ENCODE measurements around the gene GLT1D1.

GLT1D1 gene

DNA sequence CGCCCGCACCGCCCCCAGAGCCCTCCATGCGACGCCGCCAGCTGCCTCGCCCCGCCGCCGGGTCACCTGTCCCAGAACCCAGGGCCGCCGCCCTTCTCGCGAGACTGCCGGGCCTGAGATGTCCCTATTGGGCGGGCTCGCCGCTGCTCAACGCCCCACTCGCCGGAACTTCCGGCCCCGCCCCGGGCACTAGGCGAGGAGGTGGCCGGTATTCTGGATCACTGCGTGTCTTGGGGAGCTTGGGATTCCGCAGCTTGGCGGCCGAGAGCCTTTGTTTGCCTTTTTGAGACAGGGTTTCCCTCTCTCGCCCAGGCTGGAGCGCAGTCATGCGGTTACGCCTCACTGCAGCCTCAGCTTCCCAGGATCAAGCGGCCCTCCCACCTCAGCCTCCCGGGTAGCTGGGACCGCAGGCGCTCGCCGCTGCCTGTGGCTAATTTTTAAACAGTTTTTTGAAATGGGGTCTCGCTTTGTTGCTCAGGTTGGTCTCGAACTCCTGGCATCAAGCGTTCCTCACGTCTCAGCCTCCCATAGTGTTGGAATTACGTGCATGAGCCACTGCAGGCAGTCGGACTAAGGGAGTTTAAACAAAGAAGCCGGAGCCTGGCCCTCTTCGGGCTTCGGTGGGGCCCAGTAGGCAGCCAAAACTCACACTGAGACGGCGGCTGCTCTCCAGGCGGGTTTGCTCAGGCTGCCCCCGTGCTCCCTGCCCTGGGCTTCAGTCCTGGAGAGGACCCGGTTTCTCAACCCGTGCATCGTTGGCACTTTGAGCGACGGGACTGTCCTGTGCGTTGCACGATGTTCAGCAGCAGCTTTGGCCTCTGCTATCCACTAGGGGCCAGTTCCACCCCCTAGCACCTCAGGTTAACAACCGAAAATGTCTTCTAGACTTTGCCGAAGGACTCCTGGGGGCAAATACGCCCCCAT, 29.1 kb upstream of the GLT1D1 start, which contains the start of gene SLC15A4:
TSS of gene SLC15A4 (minus strand) at position 43 of the 924 bp plus-strand sequence. CDS start at position 28, 15 bp downstream.
- TF ChIP-seq, protein P1, sequence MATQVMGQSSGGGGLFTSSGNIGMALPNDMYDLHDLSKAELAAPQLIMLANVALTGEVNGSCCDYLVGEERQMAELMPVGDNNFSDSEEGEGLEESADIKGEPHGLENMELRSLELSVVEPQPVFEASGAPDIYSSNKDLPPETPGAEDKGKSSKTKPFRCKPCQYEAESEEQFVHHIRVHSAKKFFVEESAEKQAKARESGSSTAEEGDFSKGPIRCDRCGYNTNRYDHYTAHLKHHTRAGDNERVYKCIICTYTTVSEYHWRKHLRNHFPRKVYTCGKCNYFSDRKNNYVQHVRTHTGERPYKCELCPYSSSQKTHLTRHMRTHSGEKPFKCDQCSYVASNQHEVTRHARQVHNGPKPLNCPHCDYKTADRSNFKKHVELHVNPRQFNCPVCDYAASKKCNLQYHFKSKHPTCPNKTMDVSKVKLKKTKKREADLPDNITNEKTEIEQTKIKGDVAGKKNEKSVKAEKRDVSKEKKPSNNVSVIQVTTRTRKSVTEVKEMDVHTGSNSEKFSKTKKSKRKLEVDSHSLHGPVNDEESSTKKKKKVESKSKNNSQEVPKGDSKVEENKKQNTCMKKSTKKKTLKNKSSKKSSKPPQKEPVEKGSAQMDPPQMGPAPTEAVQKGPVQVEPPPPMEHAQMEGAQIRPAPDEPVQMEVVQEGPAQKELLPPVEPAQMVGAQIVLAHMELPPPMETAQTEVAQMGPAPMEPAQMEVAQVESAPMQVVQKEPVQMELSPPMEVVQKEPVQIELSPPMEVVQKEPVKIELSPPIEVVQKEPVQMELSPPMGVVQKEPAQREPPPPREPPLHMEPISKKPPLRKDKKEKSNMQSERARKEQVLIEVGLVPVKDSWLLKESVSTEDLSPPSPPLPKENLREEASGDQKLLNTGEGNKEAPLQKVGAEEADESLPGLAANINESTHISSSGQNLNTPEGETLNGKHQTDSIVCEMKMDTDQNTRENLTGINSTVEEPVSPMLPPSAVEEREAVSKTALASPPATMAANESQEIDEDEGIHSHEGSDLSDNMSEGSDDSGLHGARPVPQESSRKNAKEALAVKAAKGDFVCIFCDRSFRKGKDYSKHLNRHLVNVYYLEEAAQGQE (IDR thresholded peaks at IDR 0.05; ENCODE audit: insufficient read depth in 1 of 2, low read depth in 2 of 2, low read length in 2 of 2), result peak in 1 of 2 experiments; percentile 49; a peak in 1 of 4 replicates
- peak; percentile 89 for TF ChIP-seq SIN3A (IDR thresholded peaks at IDR 0.05; ENCODE audit: borderline replicate concordance, insufficient read depth, low read length)
- TF ChIP-seq FOXP2 (optimal IDR thresholded peaks at IDR 0.05; ENCODE audit: borderline replicate concordance, extremely low read depth, extremely low read length, insufficient read depth), result no peak
- TF ChIP-seq TAF1 (IDR thresholded peaks at IDR 0.05; ENCODE audit: borderline replicate concordance, insufficient read depth, low read length), result peak; percentile 96
- TF ChIP-seq POLR2AphosphoS5 (IDR thresholded peaks at IDR 0.05; ENCODE audit: low read depth, low read length), result peak; percentile 96

DNA sequence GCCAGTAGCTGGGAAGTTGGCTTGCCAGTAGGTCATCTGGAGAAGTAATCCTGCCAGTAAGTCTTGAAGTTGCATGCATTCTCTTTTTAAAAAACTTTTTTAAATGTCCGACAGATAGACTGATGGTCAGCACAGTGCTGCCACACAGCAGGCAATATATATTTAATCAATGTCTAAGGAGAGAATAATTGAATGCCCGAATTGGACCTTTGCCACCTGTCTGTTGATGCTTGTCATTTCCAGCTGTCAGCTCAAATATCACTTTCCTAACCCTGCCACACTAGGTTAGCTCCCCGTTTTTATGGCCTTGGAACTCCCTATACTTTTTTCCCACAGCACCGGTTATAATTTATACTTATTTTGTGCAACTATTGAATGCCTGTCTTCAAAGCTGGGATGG, 27.4 kb upstream of the GLT1D1 start:
- TF ChIP-seq TAF1 (IDR thresholded peaks at IDR 0.05; ENCODE audit: borderline replicate concordance, insufficient read depth, low read length) (no peak), POLR2AphosphoS5 (IDR thresholded peaks at IDR 0.05; ENCODE audit: low read depth, low read length) (no peak), SIN3A (IDR thresholded peaks at IDR 0.05; ENCODE audit: borderline replicate concordance, insufficient read depth, low read length) (no peak), FOXP2 (optimal IDR thresholded peaks at IDR 0.05; ENCODE audit: borderline replicate concordance, extremely low read depth, extremely low read length, insufficient read depth) (no peak)
- TF ChIP-seq, protein P1 (IDR thresholded peaks at IDR 0.05; ENCODE audit: insufficient read depth in 1 of 2, low read depth in 2 of 2, low read length in 2 of 2), result no peak

DNA sequence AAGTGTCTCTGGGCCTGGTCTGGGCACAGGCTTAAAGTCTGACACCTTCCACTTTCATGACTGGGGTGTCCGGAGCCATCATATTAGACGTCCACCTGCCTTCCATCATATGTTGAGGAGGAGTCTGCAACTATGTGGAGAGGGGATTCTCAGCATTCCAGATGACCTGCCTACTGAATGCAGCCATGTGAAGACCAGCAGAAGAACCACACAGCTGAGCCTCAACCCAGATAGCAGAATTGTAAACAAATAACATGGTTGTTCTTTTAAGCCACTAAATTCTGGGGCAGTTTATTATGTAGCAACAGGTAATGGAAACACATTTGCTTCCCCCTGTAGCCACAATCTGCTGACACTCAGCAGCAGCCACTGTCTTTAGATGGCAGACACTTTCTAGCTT, 25.6 kb upstream of the GLT1D1 start:
- no peak for TF ChIP-seq TAF1 (IDR thresholded peaks at IDR 0.05; ENCODE audit: borderline replicate concordance, insufficient read depth, low read length)
- no peak for TF ChIP-seq FOXP2 (optimal IDR thresholded peaks at IDR 0.05; ENCODE audit: borderline replicate concordance, extremely low read depth, extremely low read length, insufficient read depth)
- TF ChIP-seq, protein P1 (IDR thresholded peaks at IDR 0.05; ENCODE audit: insufficient read depth in 1 of 2, low read depth in 2 of 2, low read length in 2 of 2), result no peak
- TF ChIP-seq POLR2AphosphoS5 (IDR thresholded peaks at IDR 0.05; ENCODE audit: low read depth, low read length), result no peak
- no peak for TF ChIP-seq SIN3A (IDR thresholded peaks at IDR 0.05; ENCODE audit: borderline replicate concordance, insufficient read depth, low read length)

DNA sequence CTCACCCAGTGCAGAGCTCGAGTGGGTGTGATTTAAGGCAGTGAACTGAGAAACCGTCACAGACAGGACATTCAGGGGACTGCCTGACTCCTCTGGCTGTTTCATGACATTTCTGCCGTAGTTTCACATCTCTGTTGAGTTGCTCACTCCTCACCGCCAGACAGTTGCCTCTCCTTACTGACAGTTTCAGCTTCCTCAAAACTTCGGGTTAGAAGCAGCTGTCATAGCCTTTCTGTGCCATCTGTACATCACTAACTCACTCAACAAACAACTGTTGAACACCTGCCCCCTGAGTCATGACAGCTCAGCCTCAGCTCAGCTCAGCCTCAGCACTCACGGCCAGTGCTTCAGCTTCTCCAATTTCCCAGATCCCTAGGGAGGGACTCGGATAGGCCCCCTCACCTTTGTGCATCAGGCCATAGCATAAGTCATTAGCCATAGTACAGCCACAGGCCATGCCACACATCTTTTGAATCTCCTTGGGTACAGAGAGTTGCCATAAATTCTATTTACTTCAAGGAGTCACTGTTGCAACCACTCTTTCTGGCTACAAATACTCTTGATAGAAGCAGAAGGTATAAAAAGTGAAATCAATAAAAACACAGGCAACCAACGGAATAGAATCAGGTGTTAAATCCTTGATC, 23.3 kb upstream of the GLT1D1 start:
- TF ChIP-seq FOXP2 (optimal IDR thresholded peaks at IDR 0.05; ENCODE audit: borderline replicate concordance, extremely low read depth, extremely low read length, insufficient read depth), result no peak
- TF ChIP-seq, protein P1 (IDR thresholded peaks at IDR 0.05; ENCODE audit: insufficient read depth in 1 of 2, low read depth in 2 of 2, low read length in 2 of 2), result no peak
- TF ChIP-seq TAF1 (IDR thresholded peaks at IDR 0.05; ENCODE audit: borderline replicate concordance, insufficient read depth, low read length), result no peak
- no peak for TF ChIP-seq POLR2AphosphoS5 (IDR thresholded peaks at IDR 0.05; ENCODE audit: low read depth, low read length)
- no peak for TF ChIP-seq SIN3A (IDR thresholded peaks at IDR 0.05; ENCODE audit: borderline replicate concordance, insufficient read depth, low read length)

Data from PFSK-1 (cell line).